IMR-90 (cell line): ENCODE data around the gene NOD2. TPM values are rescaled to one million over a fixed set of nuclear protein-coding genes. Genes with fewer than 3 reads are reported as not detected.

ENCODE experiments used
- ATAC-seq: fragments of 200-7000 bp; cut with Tn5 transposase; 2 replicates; pipeline ENCODE4 v1.9.1; 2020; ENCODE audit warnings: low read depth, mild to moderate bottlenecking, moderate library complexity
- BruUV-seq: library from RNA; stranded (reverse); fragments of 400-500 nt; replicated peaks from 2 replicates; lab custom pipeline; 2021; lab: Mats Ljungman, UMichigan
- CTCF ChIA-PET: fragments of 300-600 bp; formaldehyde crosslinking; extraction: SDS; loops from one replicate; lab custom pipeline; 2021; ENCODE audit warnings: antibody characterized with exemption; lab: Yijun Ruan, JAX
- POLR2A ChIA-PET: fragments of 300-600 bp; sonication (Branson Sonifier 250); formaldehyde crosslinking; loops from one replicate; lab custom pipeline; 2022; ENCODE audit warnings: antibody characterized with exemption; ENCODE audit not compliant: unreplicated experiment; lab: Charles Lee
- DNase-seq: peaks from one replicate; pipeline ENCODE4 v3.0.0; 2013
- H2AFZ ChIP-seq: replicated peaks from 2 replicates; pipeline ENCODE3; 2013; ENCODE audit warnings: low read length, mild to moderate bottlenecking; ENCODE audit not compliant: poor library complexity
- H2AK5ac ChIP-seq: 2 replicates; pipeline ENCODE4 v1.6.1; 2013; ENCODE audit warnings: low read depth, low read length, inconsistent platforms
- H2AK9ac ChIP-seq: replicated peaks from 2 replicates; pipeline ENCODE3; 2013; ENCODE audit warnings: mild to moderate bottlenecking, low read depth, low read length, moderate library complexity; ENCODE audit not compliant: poor library complexity
- H2BK120ac ChIP-seq: 2 replicates; pipeline ENCODE4 v1.6.1; 2013; ENCODE audit warnings: low read depth, low read length, inconsistent platforms
- H2BK15ac ChIP-seq: 3 replicates; pipeline ENCODE4 v1.6.1; 2013; ENCODE audit warnings: low read depth, low read length, inconsistent platforms
- H2BK20ac ChIP-seq: 2 replicates; pipeline ENCODE4 v1.6.1; 2013; ENCODE audit warnings: low read depth, mild to moderate bottlenecking, inconsistent platforms, low read length, moderate library complexity
- H2BK5ac ChIP-seq: 2 replicates; pipeline ENCODE4 v1.6.1; 2013; ENCODE audit warnings: mild to moderate bottlenecking, low read depth, low read length, inconsistent platforms; ENCODE audit not compliant: poor library complexity, severe bottlenecking
- H3K14ac ChIP-seq: replicated peaks from 2 replicates; pipeline ENCODE4 v1.6.1; 2013; ENCODE audit warnings: low read depth, low read length, inconsistent platforms
- H3K18ac ChIP-seq: 2 replicates; pipeline ENCODE4 v1.6.1; 2013; ENCODE audit warnings: low read depth, low read length, control low read depth
- H3K23ac ChIP-seq: 2 replicates; pipeline ENCODE4 v1.6.1; 2013; ENCODE audit warnings: low read depth, low read length, inconsistent platforms
- H3K27ac ChIP-seq: 2 replicates; pipeline ENCODE4 v1.5.1; 2013; ENCODE audit warnings: mild to moderate bottlenecking, control low read depth, low read length; ENCODE audit not compliant: insufficient read depth
- H3K27me3 ChIP-seq: 2 replicates; pipeline ENCODE4 v1.6.1; 2013; ENCODE audit warnings: low read length; ENCODE audit not compliant: control insufficient read depth, insufficient read depth
- H3K36me3 ChIP-seq: 2 replicates; pipeline ENCODE4 v1.6.1; 2013; ENCODE audit warnings: low read length, mixed read lengths; ENCODE audit not compliant: control insufficient read depth, insufficient read depth
- H3K4ac ChIP-seq: 2 replicates; pipeline ENCODE4 v1.6.1; 2013; ENCODE audit warnings: low read depth, low read length, inconsistent platforms
- H3K4me1 ChIP-seq: 2 replicates; pipeline ENCODE4 v1.6.1; 2013; ENCODE audit warnings: low read length, mixed read lengths; ENCODE audit not compliant: control insufficient read depth, insufficient read depth
- H3K4me2 ChIP-seq: 2 replicates; pipeline ENCODE4 v1.6.1; 2013; ENCODE audit warnings: low read depth, mild to moderate bottlenecking, control low read depth, low read length, moderate library complexity
- H3K4me3 ChIP-seq: 2 replicates; pipeline ENCODE4 v1.5.1; 2013; ENCODE audit warnings: low read depth, mild to moderate bottlenecking, control low read depth, low read length, moderate library complexity; ENCODE audit not compliant: insufficient read depth
- H3K56ac ChIP-seq: 2 replicates; pipeline ENCODE4 v1.6.1; 2013; ENCODE audit warnings: low read length, inconsistent platforms; ENCODE audit not compliant: insufficient read depth; ENCODE audit errors: extremely low read depth
- H3K79me1 ChIP-seq, 2 experiments: 2 replicates each; pipeline ENCODE4 v1.6.1; 2013; ENCODE audit warnings: low read length in 2 of 2, inconsistent platforms in 1 of 2, low read depth in 1 of 2
- H3K9ac ChIP-seq: 2 replicates; pipeline ENCODE4 v1.6.1; 2013; ENCODE audit warnings: low read depth, low read length, control low read depth
- H3K9me1 ChIP-seq: 2 replicates; pipeline ENCODE4 v1.6.1; 2013; ENCODE audit warnings: low read length, inconsistent platforms; ENCODE audit not compliant: insufficient read depth
- H3K9me3 ChIP-seq: 2 replicates; pipeline ENCODE4 v1.6.1; 2013; ENCODE audit warnings: low read length; ENCODE audit not compliant: control insufficient read depth, insufficient read depth
- H4K20me1 ChIP-seq: 2 replicates; pipeline ENCODE4 v1.6.1; 2013; ENCODE audit warnings: low read length, inconsistent platforms; ENCODE audit not compliant: insufficient read depth
- H4K5ac ChIP-seq: 2 replicates; pipeline ENCODE4 v1.6.1; 2013; ENCODE audit warnings: mild to moderate bottlenecking, low read depth, low read length, control low read depth
- H4K8ac ChIP-seq, 2 experiments: 2 replicates each; pipeline ENCODE4 v1.6.1; 2013; ENCODE audit warnings: low read depth in 2 of 2, low read length in 2 of 2, control low read depth in 1 of 2, inconsistent platforms in 1 of 2
- H4K91ac ChIP-seq: 2 replicates; pipeline ENCODE4 v1.6.1; 2013; ENCODE audit warnings: low read depth, low read length, inconsistent platforms; ENCODE audit not compliant: insufficient read depth
- BHLHE40 ChIP-seq: fragments of 150-350 bp; IDR thresholded peaks from 2 replicates; pipeline ENCODE4 v1.6.1; 2016; ENCODE audit warnings: mild to moderate bottlenecking, low read depth, low read length
- CEBPB ChIP-seq: IDR thresholded peaks from 2 replicates; pipeline ENCODE4 v1.6.1; 2012; ENCODE audit warnings: low read depth, low read length, improper control_type of control experiment
- CHD1 ChIP-seq: IDR thresholded peaks from 2 replicates; pipeline ENCODE4 v1.6.1; 2012; ENCODE audit warnings: low read depth, low read length, improper control_type of control experiment
- MAFK ChIP-seq: IDR thresholded peaks from 2 replicates; pipeline ENCODE4 v1.6.1; 2012; ENCODE audit warnings: low read depth, low read length, improper control_type of control experiment
- NFE2L2 ChIP-seq: fragments of 150-350 bp; IDR thresholded peaks from 2 replicates; pipeline ENCODE4 v1.6.1; 2016; ENCODE audit warnings: low read depth, mild to moderate bottlenecking, low read length
- RAD21 ChIP-seq: IDR thresholded peaks from 2 replicates; pipeline ENCODE4 v1.6.1; 2012; ENCODE audit warnings: low read length, improper control_type of control experiment
- RCOR1 ChIP-seq: IDR thresholded peaks from 2 replicates; pipeline ENCODE4 v1.6.1; 2012; ENCODE audit warnings: mild to moderate bottlenecking, low read length, improper control_type of control experiment; ENCODE audit not compliant: insufficient replicate concordance
- RFX5 ChIP-seq: IDR thresholded peaks from 2 replicates; pipeline ENCODE4 v1.8.0; 2012; ENCODE audit warnings: low read depth, mild to moderate bottlenecking, low read length, moderate library complexity
- SMC3 ChIP-seq: fragments of 150-350 bp; IDR thresholded peaks from 2 replicates; pipeline ENCODE4 v1.6.1; 2016; ENCODE audit warnings: low read depth, mild to moderate bottlenecking, antibody characterized with exemption, low read length, moderate library complexity
- USF2 ChIP-seq: fragments of 150-350 bp; IDR thresholded peaks from 2 replicates; pipeline ENCODE4 v1.6.1; 2017; ENCODE audit warnings: mild to moderate bottlenecking, antibody characterized with exemption, low read length, low read depth
- WGBS, 2 experiments: methylation state at CpG; one replicate each; pipeline versions ENCODE4 v1.1.5 to v1.1.7; 2013; ENCODE audit warnings: missing lambda C conversion rate in 2 of 2; ENCODE audit not compliant: insufficient read length in 1 of 2; ENCODE audit errors: extremely low coverage in 2 of 2; 5-methylcytosine and 5-hydroxymethylcytosine counted together
- dilution Hi-C: fragments of 300-500 bp; cut with HindIII; formaldehyde crosslinking; loops from one replicate; pipeline ENCODE4 v1.14.3; 2018; ENCODE audit warnings: low sequenced_read_pairs; ENCODE audit not compliant: unreplicated experiment
- in situ Hi-C: fragments of 300-500 bp; cut with MboI; formaldehyde crosslinking; loops from 3 replicates; pipeline ENCODE4 v1.14.3; 2019; ENCODE audit warnings: low sequenced_read_pairs, inconsistent platforms, mixed read lengths
- intact Hi-C: fragments of 100-400 bp; cut with micrococcal nuclease; formaldehyde crosslinking; loops from 2 replicates; pipeline ENCODE4 v1.10.0; 2022
- polyA plus RNA-seq, 3 experiments: library from polyadenylated mRNA; depleted of rRNA; stranded (reverse); fragments of >200 nt; gene quantifications; 2 replicates each; pipeline ENCODE4 v1.2.3, GENCODE V29; 2012; ENCODE audit warnings: low replicate concordance in 1 of 3
- total RNA-seq: library from RNA; depleted of rRNA; stranded (reverse); fragments of >200 nt; gene quantifications from 2 replicates; pipeline ENCODE4 v1.2.3, GENCODE V29; 2012
- TF ChIP-seq, protein P1 (sequence below): conservative IDR thresholded peaks from 2 replicates; pipeline ENCODE4 v1.5.1; 2012; ENCODE audit warnings: mild to moderate bottlenecking, low read depth, low read length, improper control_type of control experiment
- TF ChIP-seq, protein P2 (sequence below): fragments of 150-350 bp; IDR thresholded peaks from 2 replicates; pipeline ENCODE4 v1.6.1; 2016; ENCODE audit warnings: low read depth, mild to moderate bottlenecking, low read length, moderate library complexity, borderline replicate concordance

The NOD2 gene
- total and polyA plus RNA-seq, 2 of the 4 experiments (the other 2 are of a cell fraction) = not detected

- Histone ChIP-seq H3K56ac (no peak overlapping the region), H2BK15ac (no peak overlapping the region), H3K23ac (no peak overlapping the region), H2AK9ac (no peak overlapping the region), H2BK120ac (no peak overlapping the region), H4K20me1 (no peaks in the 10 kb centered on the region), H2AK5ac (no peak overlapping the region), H3K36me3 (no peaks in the 10 kb centered on the region), H3K18ac (no peak overlapping the region), H3K9ac (no peak overlapping the region), H3K4me3 (no peak overlapping the region), H3K27ac (no peak overlapping the region), H4K91ac (no peak overlapping the region), H3K14ac (no peak overlapping the region), H3K27me3 (peaks cover 8% of the 10 kb centered on the region), H3K4me2 (no peak overlapping the region), H2BK20ac (no peak overlapping the region), H3K4me1 (no peaks in the 10 kb centered on the region), H3K9me1 (no peaks in the 10 kb centered on the region), H4K8ac (no peak overlapping the region), H2AFZ (no peak overlapping the region), H3K4ac (no peak overlapping the region), H4K5ac (no peak overlapping the region), H3K79me1 (no peaks in the 10 kb centered on the region), H3K9me3 (no peaks in the 10 kb centered on the region), H2BK5ac (no peak overlapping the region)
- no TSS peak for BruUV-seq
- intact Hi-C loops = no loop called here
- no CpG with 5 or more reads among the region's 8 CpGs for WGBS, 2 experiments
- ChIA-PET POLR2A (no interaction called here), CTCF (no interaction called here)
- ATAC-seq (no peak), DNase-seq (no peak)
- TF ChIP-seq, protein P1, sequence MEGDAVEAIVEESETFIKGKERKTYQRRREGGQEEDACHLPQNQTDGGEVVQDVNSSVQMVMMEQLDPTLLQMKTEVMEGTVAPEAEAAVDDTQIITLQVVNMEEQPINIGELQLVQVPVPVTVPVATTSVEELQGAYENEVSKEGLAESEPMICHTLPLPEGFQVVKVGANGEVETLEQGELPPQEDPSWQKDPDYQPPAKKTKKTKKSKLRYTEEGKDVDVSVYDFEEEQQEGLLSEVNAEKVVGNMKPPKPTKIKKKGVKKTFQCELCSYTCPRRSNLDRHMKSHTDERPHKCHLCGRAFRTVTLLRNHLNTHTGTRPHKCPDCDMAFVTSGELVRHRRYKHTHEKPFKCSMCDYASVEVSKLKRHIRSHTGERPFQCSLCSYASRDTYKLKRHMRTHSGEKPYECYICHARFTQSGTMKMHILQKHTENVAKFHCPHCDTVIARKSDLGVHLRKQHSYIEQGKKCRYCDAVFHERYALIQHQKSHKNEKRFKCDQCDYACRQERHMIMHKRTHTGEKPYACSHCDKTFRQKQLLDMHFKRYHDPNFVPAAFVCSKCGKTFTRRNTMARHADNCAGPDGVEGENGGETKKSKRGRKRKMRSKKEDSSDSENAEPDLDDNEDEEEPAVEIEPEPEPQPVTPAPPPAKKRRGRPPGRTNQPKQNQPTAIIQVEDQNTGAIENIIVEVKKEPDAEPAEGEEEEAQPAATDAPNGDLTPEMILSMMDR = no peak
- TF ChIP-seq RCOR1 (no peak), RFX5 (no peak), BHLHE40 (no peak), SMC3 (no peak), RAD21 (no peak), NFE2L2 (no peak), CEBPB (no peak), USF2 (no peak), MAFK (no peak), CHD1 (no peak)
- TF ChIP-seq, protein P2, sequence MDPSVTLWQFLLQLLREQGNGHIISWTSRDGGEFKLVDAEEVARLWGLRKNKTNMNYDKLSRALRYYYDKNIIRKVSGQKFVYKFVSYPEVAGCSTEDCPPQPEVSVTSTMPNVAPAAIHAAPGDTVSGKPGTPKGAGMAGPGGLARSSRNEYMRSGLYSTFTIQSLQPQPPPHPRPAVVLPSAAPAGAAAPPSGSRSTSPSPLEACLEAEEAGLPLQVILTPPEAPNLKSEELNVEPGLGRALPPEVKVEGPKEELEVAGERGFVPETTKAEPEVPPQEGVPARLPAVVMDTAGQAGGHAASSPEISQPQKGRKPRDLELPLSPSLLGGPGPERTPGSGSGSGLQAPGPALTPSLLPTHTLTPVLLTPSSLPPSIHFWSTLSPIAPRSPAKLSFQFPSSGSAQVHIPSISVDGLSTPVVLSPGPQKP = no peak
- dilution Hi-C loops = no loop called here
- in situ Hi-C loops = loop anchor here (10.0 kb wide), 1 partner anchor 119 kb away; no protein-coding TSS in a partner anchor
These were observed 7.8 kb upstream of the NOD2 start for GRCh38 chr16:50685462-50686063.
